CD4-positive, alpha-beta T cell treated with Interleukin-6 for 4 hours (primary cell): Measurements from ENCODE around the gene SLC25A13.
"Not testable (repeated sequence)": the region's sequence is repeated elsewhere in the genome, so short reads cannot be mapped to it uniquely, and the experiment has no call there.

Experiments used
- DNase-seq: peaks from one replicate; pipeline ENCODE4 v3.0.0-alpha.2; 2020; ENCODE audit warnings: mixed read lengths

Gene SLC25A13

GRCh38 chr7:96321658-96322372 is at the start of gene SLC25A13:
TSS of gene SLC25A13 (minus strand) at chr7:96322098. CDS start at chr7:96321956, 142 bp downstream.
- peak; percentile 64 for DNase-seq

GRCh38 chr7:96365916-96366315 is 44.0 kb upstream of the SLC25A13 start:
- DNase-seq, result not testable (repeated sequence)

GRCh38 chr7:96361116-96361857 is 39.4 kb upstream of the SLC25A13 start:
- no peak for DNase-seq

- DNase-seq, result no peak
These were observed 38.0 kb upstream of the SLC25A13 start for GRCh38 chr7:96359876-96360275.

- DNase-seq, result not testable (repeated sequence)
These were observed 36.5 kb upstream of the SLC25A13 start for GRCh38 chr7:96358236-96358971.

GRCh38 chr7:96355990-96356506 is 34.1 kb upstream of the SLC25A13 start:
- DNase-seq, result no peak

GRCh38 chr7:96354881-96355280 is 33.0 kb upstream of the SLC25A13 start:
- DNase-seq, result no peak

GRCh38 chr7:96349572-96349971 is 27.7 kb upstream of the SLC25A13 start:
- no peak for DNase-seq

GRCh38 chr7:96347471-96347870 is 25.6 kb upstream of the SLC25A13 start:
- DNase-seq, result no peak

GRCh38 chr7:96346293-96346953 is 24.5 kb upstream of the SLC25A13 start:
- no peak for DNase-seq

- no peak for DNase-seq
These were observed 22.3 kb upstream of the SLC25A13 start for GRCh38 chr7:96344236-96344635.

- DNase-seq, result no peak
These were observed 20.2 kb upstream of the SLC25A13 start for GRCh38 chr7:96342049-96342448.

GRCh38 chr7:96337519-96337918 is 15.6 kb upstream of the SLC25A13 start:
- no peak for DNase-seq

- no peak for DNase-seq
These were observed 10.4 kb upstream of the SLC25A13 start for GRCh38 chr7:96332325-96332724.

- DNase-seq, result no peak
These were observed 9.9 kb upstream of the SLC25A13 start for GRCh38 chr7:96331775-96332174.

GRCh38 chr7:96331233-96331632 is 9.3 kb upstream of the SLC25A13 start:
- DNase-seq, result no peak

- no peak for DNase-seq
These were observed 8.3 kb upstream of the SLC25A13 start for GRCh38 chr7:96330193-96330592.

- no peak for DNase-seq
These were observed 7.3 kb upstream of the SLC25A13 start for GRCh38 chr7:96329241-96329640.

GRCh38 chr7:96328016-96328415 is 6.1 kb upstream of the SLC25A13 start:
- DNase-seq, result no peak

GRCh38 chr7:96327429-96327828 is 5.5 kb upstream of the SLC25A13 start:
- no peak for DNase-seq

- not testable (repeated sequence) for DNase-seq
These were observed 4.9 kb upstream of the SLC25A13 start for GRCh38 chr7:96326752-96327151.

GRCh38 chr7:96322847-96323461 is 1.1 kb upstream of the SLC25A13 start:
- DNase-seq, result no peak

- no peak for DNase-seq
These were observed 436 bp upstream of the SLC25A13 start for GRCh38 chr7:96322373-96322695.
